Measurements from ENCODE around the gene SLC30A9.

SLC30A9 gene

DNA sequence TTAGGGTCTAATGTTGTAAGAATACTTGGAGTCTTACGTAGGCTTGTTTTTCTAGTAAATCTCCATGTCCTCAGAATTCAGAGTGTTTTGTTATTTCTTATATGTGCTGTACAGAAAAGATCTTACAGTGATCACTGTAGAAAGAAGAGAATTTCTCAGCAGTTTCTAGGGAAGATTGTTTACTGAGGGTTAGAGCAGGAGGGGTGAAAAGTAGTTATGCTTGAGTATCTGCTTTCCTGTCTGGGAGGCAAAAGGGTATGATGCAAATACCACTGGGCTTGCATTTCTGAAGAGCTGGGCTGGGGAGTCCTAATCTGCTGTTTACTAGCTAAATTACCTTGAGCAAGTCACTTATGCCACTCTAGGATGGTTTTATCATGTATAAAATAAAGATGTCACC is 84.0 kb downstream of the SLC30A9 start:
- H3K27ac Mint-ChIP-seq = no peak overlapping the region
- no peaks in the 10 kb centered on the region for H3K4me1 Mint-ChIP-seq
- H3K4me3 Mint-ChIP-seq = no peak overlapping the region
- H3K36me3 Mint-ChIP-seq = peaks cover 70% of the 10 kb centered on the region
- no peak for ATAC-seq
- no peaks in the 10 kb centered on the region for H3K9me3 Mint-ChIP-seq
- no peak for DNase-seq (ENCODE audit: low spot score in 2 of 2)

DNA sequence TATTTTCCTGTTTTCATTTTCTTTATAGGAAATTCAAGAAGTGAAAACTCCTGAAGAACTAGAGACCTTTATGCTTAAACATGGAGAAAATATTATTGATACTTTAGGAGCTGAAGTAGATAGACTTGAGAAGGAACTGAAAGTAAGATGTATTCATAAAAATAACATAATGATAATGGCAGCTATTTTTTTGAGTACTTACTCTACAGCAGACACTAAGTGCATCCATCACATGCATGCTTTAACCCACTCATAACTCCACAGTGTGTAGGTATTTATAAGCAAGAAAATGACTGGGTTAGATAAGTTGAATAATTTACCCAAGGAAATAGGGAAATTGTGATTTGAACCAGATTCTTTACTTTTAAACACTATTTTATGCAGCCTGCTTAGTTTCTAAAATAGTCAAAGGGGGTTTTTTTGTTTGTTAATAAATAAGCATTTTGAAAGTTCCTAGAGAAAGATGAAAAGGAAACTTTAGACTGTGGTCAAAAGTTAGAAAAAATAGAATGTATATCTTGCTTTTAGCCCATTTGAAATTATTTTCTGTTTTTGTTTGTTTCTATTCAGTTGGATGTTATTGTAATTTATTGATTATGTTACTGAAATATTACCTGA is 88.0 kb downstream of the SLC30A9 start:
- ATAC-seq (no peak), DNase-seq (ENCODE audit: low spot score in 2 of 2) (no peak)
- H3K36me3 Mint-ChIP-seq = peaks cover 42% of the 10 kb centered on the region
- H3K4me1 Mint-ChIP-seq = no peaks in the 10 kb centered on the region
- no peaks in the 10 kb centered on the region for H3K9me3 Mint-ChIP-seq
- H3K27ac Mint-ChIP-seq = no peak overlapping the region
- no peak overlapping the region for H3K4me3 Mint-ChIP-seq

DNA sequence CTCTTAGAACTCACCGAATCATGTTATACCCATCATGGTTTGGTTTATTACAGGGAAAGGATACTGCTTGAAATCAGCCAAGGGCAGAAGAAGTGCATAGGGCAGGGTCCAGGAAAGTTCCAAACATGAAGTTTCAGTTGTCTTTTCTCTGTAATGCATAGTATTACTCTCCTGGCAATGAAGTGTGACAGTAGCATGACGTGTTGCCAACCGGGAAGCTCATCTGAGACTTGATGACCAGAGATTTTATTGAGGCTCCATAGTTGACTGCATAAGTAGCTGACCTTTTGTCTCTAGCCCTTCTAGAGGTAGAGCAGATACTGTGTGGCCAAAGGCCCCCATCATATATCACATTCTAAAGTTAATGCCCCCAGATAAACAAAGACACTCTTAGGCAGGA is 90.0 kb downstream of the SLC30A9 start:
- no peaks in the 10 kb centered on the region for H3K9me3 Mint-ChIP-seq
- H3K4me3 Mint-ChIP-seq = no peak overlapping the region
- no peak for DNase-seq (ENCODE audit: low spot score in 2 of 2)
- no peaks in the 10 kb centered on the region for H3K4me1 Mint-ChIP-seq
- ATAC-seq = no peak
- no peak overlapping the region for H3K27ac Mint-ChIP-seq
- H3K36me3 Mint-ChIP-seq = peaks cover 39% of the 10 kb centered on the region

DNA sequence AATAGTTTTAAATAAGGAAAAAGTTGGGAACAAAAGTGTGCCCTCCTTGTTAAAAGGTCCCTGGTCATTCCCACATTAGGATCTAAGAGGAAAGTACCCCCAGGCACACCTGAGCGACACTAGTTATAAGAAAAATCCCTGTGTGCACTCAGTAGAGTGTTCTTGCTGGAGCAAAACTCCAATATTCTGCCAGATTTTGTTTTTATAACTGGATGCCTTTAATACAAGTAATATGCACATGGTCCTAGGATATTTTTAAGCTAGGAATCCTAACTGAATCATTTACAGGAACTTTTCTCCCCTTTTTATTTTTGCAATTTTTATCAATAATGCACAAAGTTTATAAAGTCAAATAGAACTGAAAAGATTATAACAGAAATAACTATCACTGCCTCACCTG is 93.5 kb downstream of the SLC30A9 start:
- H3K36me3 Mint-ChIP-seq = peaks cover 34% of the 10 kb centered on the region
- no peaks in the 10 kb centered on the region for H3K4me1 Mint-ChIP-seq
- H3K27ac Mint-ChIP-seq = no peak overlapping the region
- DNase-seq (ENCODE audit: low spot score in 2 of 2) (no peak), ATAC-seq (no peak)
- H3K4me3 Mint-ChIP-seq = no peak overlapping the region
- H3K9me3 Mint-ChIP-seq = no peaks in the 10 kb centered on the region

DNA sequence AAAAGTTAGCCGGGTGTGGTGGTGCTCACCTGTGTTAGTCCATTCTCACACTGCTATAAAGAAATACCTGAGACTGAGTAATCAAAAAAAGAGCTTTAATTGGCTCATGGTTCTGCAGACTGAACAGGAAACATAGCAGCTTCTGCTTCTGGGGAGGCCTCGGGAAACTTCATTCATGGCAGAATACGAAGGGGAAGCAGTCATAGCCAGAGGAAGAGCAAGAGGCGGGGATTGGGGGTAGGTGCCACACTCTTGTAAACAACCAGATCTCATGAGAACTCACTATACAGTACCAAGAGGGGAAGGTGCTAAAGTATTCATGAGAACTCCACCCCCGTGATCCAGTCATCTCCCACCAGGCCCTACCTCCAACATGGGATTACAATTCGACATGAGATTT is 98.1 kb downstream of the SLC30A9 start:
- no peak overlapping the region for H3K27ac Mint-ChIP-seq
- H3K9me3 Mint-ChIP-seq = no peaks in the 10 kb centered on the region
- no peak for ATAC-seq

DNA sequence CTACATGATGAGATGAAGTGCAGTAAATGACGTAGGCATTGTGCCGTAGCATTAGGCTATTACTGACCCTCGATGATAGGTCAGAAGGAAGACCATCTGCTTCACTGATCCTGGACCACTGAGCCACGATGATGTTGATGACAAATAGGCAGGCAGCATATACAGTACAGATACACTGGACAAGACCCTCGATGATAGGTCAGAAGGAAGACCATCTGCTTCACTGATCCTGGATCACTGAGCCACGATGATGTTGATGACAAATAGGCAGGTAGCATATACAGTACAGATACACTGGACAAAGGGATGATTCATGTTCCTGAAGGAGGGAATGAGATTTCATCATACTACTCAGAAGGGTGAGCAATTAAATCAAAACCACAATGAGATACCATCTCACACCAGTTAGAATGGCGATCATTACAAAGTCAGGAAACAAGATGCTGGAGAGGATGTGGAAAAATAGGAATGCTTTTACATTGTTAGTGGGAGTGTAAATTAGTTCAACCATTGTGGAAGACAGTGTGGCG is 111.2 kb downstream of the SLC30A9 start:
- H3K27ac Mint-ChIP-seq = no peak overlapping the region
- no peak overlapping the region for H3K4me3 Mint-ChIP-seq
- no peaks in the 10 kb centered on the region for H3K9me3 Mint-ChIP-seq
- H3K4me1 Mint-ChIP-seq = no peaks in the 10 kb centered on the region
- no peak for ATAC-seq
- no peak for DNase-seq (ENCODE audit: low spot score in 2 of 2)
- H3K36me3 Mint-ChIP-seq = peaks cover 4% of the 10 kb centered on the region

More for the DNA sequence above, 98.1 kb downstream of the SLC30A9 start:
- Mint-ChIP-seq H3K4me1 (no peaks in the 10 kb centered on the region), H3K4me3 (no peak overlapping the region), H3K36me3 (peaks cover 32% of the 10 kb centered on the region)
- no peak for DNase-seq (ENCODE audit: low spot score in 2 of 2)

DNA sequence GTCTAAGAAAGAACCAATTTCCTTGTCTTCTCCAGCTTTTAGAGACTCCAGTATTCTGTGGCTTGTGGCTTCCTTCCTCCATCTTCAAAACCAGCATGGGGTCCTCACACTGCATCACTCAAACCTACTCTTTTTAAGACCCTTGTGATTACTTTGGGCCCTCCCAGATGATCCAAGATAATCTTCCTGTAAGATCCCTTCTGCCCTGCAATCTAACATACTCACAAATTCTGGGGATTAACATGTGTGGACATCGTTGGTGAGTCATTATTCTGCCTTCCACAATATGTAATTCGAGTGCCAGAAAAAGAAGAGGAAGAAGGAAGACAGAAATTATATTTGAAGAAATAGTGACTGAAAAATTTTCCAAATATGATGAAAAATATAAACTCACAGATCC is 114.2 kb downstream of the SLC30A9 start:
- Mint-ChIP-seq H3K4me1 (no peaks in the 10 kb centered on the region), H3K36me3 (peaks cover 4% of the 10 kb centered on the region), H3K27ac (no peak overlapping the region), H3K4me3 (no peak overlapping the region), H3K9me3 (no peaks in the 10 kb centered on the region)
- ATAC-seq (no peak), DNase-seq (ENCODE audit: low spot score in 2 of 2) (no peak)

DNA sequence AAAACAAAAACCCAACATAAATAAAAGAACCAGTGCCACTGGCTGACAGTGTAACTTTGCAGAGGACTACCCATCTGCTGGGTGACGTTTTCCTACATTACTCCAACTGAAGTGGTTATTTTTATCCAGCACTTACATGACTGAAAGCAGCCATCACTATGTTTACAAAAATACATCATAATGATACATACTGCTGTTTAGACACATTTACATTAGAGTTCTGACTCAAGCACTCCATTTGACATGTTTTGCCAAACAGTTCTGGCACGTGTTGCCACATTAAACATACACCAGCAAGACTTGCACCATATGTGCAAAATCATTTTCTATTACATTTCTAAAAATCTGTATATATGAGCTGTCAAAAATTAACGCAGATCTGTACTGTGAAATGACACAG is 122.5 kb downstream of the SLC30A9 start:
- no peak for DNase-seq (ENCODE audit: low spot score in 2 of 2)
- Mint-ChIP-seq H3K4me1 (no peaks in the 10 kb centered on the region), H3K9me3 (no peaks in the 10 kb centered on the region), H3K36me3 (no peaks in the 10 kb centered on the region), H3K27ac (no peak overlapping the region), H3K4me3 (no peak overlapping the region)
- no peak for ATAC-seq

DNA sequence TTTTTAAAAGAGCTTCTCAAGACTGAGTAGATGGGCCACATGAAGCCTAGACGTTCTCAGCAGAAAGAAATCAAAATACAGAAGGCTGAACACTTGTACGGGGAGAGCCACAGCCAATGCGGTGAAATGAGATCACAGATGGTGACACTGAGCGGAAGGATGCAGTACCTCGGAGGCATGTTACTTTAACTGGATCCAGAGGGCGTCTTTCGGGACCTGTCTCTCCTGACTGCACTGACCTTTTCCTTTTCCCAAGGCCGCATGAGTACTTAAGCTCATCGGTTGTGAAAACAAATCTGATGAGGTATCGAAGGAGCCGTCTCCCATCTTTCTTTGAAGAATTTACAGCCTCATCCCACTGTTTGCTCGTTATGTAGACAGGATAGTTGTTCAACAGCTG is 129.6 kb downstream of the SLC30A9 start:
- Mint-ChIP-seq H3K27ac (no peak overlapping the region), H3K36me3 (no peaks in the 10 kb centered on the region), H3K4me1 (no peaks in the 10 kb centered on the region), H3K9me3 (no peaks in the 10 kb centered on the region), H3K4me3 (no peak overlapping the region)
- ATAC-seq (no peak), DNase-seq (ENCODE audit: low spot score in 2 of 2) (no peak)

DNA sequence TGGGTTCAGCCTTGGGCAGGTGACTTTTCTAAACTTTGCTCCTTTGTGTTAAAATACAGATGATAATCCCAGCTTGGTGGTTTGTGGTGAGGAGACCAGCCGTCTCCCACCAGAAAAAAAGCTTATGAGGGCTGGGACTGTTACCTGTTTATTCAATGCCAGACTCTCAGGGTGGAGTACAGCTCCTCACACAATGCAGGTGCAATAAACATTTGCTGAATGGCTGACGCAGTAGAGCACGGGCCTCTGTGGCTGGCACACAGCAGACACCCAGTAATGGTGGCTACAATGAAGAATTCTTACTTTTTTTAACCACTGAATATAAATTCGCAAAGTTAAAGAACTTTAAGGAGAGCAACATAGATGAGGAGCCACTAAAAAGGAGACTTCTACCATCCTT is 131.9 kb downstream of the SLC30A9 start:
- DNase-seq (ENCODE audit: low spot score in 2 of 2) (no peak), ATAC-seq (no peak)
- no peaks in the 10 kb centered on the region for H3K9me3 Mint-ChIP-seq
- H3K27ac Mint-ChIP-seq = no peak overlapping the region
- no peak overlapping the region for H3K4me3 Mint-ChIP-seq
- no peaks in the 10 kb centered on the region for H3K36me3 Mint-ChIP-seq
- no peaks in the 10 kb centered on the region for H3K4me1 Mint-ChIP-seq

DNA sequence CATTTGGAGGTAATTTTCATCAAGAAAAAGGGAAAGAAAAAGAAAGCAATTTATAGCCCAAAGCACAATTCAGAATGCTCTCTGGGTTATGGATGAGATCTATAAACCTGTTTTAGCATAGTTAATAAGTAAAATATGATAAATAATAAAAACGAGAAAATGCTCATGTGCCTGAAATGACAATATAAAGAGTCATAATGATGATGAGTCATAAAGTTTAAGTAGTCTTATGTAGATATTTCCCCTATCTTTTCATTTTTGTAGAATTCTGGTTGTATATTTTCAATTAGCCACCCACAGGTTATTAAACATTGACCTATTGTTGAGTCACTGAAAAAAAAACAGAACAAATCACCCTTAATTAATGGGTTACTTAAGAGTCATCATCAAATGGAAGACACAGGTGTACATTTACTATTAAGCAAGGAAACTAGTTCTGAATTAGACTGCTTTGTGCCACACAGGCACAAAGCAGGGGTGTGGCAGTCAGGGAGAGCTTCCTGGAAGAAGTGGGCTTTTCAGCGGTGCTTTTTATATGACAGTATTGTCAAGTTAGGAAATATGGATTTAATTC is 132.8 kb downstream of the SLC30A9 start:
- Mint-ChIP-seq H3K4me3 (no peak overlapping the region), H3K36me3 (no peaks in the 10 kb centered on the region), H3K27ac (no peak overlapping the region), H3K9me3 (no peaks in the 10 kb centered on the region), H3K4me1 (no peaks in the 10 kb centered on the region)
- DNase-seq (ENCODE audit: low spot score in 2 of 2) (no peak), ATAC-seq (no peak)

DNA sequence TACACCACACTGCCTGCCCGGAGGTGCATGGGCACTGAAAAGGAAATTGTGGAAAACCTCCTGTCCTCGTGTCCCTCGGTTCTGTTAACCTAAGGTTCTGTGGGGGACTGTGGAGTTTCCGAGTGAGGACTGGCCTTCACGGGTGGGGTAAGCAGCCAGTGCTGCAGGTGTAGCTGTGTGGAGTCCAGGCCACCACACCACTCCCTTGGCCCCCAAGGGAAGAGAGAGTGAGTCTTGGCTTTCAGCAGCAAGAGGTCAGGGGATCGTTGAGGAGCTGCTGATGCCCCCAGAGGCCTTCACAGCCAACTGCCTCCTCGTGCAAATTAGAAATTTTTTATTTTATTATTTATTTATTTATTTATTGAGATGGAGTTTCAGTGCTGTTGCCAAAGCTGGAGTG is 141.8 kb downstream of the SLC30A9 start:
- DNase-seq (ENCODE audit: low spot score in 2 of 2) (no peak), ATAC-seq (no peak)
- Mint-ChIP-seq H3K27ac (no peak overlapping the region), H3K4me1 (no peaks in the 10 kb centered on the region), H3K36me3 (no peaks in the 10 kb centered on the region), H3K9me3 (no peaks in the 10 kb centered on the region), H3K4me3 (no peak overlapping the region)

DNA sequence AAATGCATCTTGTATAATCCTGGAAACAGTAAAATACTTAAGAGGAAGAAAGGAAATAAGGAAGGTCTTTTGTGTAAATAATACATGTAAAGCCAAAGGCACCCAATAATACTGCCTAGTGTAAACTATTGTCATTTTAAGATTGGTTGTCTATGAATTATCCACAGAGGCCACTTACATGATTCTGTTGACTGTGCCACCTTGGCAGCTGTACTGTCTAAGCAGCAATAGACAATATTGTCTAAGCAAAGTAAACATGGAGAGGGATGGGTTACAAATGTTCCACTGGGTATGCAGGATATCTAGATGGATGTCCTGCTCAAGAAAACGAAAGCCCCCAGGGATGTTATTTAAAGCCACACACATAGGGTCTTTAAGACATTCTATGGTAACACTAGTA is 142.7 kb downstream of the SLC30A9 start:
- DNase-seq (ENCODE audit: low spot score in 2 of 2) (no peak), ATAC-seq (no peak)
- no peak overlapping the region for H3K27ac Mint-ChIP-seq
- H3K4me3 Mint-ChIP-seq = no peak overlapping the region
- no peaks in the 10 kb centered on the region for H3K9me3 Mint-ChIP-seq
- no peaks in the 10 kb centered on the region for H3K36me3 Mint-ChIP-seq
- H3K4me1 Mint-ChIP-seq = no peaks in the 10 kb centered on the region

DNA sequence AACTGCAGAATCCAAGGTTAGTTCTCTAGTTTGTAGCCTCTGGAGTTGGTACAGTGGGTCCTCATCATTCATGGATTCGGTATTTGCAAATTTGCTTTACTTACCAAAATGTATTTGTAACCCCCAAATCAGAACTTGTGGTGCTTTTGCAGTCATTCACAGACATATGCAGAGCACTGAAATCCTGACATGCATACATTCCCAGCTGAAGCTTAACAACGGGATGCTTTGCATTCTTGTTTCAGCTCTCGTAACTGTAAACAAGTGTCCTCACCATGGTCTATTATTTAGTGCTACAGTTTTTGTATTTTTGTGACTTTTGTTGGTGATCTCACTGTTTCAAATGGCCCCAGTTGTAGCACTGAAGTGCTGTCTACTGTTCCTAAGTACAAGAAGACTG is 146.0 kb downstream of the SLC30A9 start:
- Mint-ChIP-seq H3K27ac (no peak overlapping the region), H3K9me3 (no peaks in the 10 kb centered on the region), H3K36me3 (no peaks in the 10 kb centered on the region), H3K4me3 (no peak overlapping the region), H3K4me1 (no peaks in the 10 kb centered on the region)
- DNase-seq (ENCODE audit: low spot score in 2 of 2) (no peak), ATAC-seq (no peak)

Data from stimulated activated effector memory CD8-positive, alpha-beta T cell treated with anti-CD3 and anti-CD28 coated beads, Interleukin-12 subunit alpha, Interleukin-12 subunit beta, amount 100 ng/mL, for 72 hours (primary cell).